Activated CD4-positive, CD25-positive, alpha-beta regulatory T cell treated with anti-CD3 and anti-CD28 coated beads, Interleukin-2, amount 50 U/mL, for 24 hours (primary cell): Measurements from ENCODE around the gene MNX1.
A peak's percentile ranks its signal among the peaks of the same experiment; 100 is the strongest.

Experiments
- ATAC-seq, 2 donors: fragments of 150-1000 bp; cut with Tn5 transposase; one replicate each; pipeline ENCODE4 v1.10.0; 2021; ENCODE audit warnings: mild to moderate bottlenecking in 1 of 2, moderate library complexity in 1 of 2

MNX1 gene

DNA sequence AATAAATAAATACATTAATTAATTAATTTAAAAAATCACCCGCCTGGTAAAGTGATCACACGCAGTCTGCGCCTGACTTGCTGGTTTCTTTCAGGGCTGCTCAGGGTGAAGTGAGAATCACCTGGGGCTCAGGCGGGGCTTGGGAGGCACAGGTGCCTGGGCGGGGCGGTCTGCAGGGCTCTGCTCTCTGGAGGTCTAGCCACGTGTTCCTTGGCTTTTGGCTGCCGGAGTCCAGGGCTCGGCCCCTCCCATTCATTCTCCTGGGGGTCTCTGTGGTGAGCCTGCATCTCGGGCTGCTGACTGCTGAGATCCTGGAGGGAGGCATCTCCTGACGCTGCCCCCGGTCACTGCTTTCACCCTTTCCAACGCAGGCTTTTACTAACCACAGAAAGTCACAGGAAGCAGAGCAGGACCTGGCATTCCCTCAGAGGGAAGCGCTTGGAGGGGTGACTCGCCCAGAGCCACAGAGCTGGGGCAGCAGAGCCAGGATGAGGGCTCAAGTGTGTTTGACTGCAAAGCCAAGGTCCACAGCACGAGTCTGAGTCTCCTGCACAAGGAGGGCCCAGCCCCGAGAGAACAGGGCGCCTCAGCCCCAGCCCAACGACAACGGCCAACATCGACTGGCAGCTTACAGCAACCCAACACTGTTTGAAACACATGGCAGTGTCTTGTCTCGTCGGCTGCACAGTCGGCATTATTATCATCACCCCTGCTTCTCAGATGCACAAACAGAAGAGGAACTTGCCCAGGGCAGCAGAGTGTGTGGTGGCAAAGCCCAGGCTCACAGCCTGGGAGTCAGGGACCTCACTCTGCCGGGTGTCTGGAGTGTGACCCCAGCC is 22.4 kb upstream of the MNX1 start:
- no peak for ATAC-seq

GRCh38 chr7:157032128-157032527 is 21.7 kb upstream of the MNX1 start:
- ATAC-seq: no peak

- ATAC-seq: no peak
Measured at GRCh38 chr7:157028199-157028903, 17.9 kb upstream of the MNX1 start.

GRCh38 chr7:157027568-157028198 is 17.2 kb upstream of the MNX1 start:
- no peak for ATAC-seq

GRCh38 chr7:157024716-157025115 is 14.3 kb upstream of the MNX1 start:
- no peak for ATAC-seq

GRCh38 chr7:157023589-157023905 is 13.1 kb upstream of the MNX1 start:
- ATAC-seq: no peak

DNA sequence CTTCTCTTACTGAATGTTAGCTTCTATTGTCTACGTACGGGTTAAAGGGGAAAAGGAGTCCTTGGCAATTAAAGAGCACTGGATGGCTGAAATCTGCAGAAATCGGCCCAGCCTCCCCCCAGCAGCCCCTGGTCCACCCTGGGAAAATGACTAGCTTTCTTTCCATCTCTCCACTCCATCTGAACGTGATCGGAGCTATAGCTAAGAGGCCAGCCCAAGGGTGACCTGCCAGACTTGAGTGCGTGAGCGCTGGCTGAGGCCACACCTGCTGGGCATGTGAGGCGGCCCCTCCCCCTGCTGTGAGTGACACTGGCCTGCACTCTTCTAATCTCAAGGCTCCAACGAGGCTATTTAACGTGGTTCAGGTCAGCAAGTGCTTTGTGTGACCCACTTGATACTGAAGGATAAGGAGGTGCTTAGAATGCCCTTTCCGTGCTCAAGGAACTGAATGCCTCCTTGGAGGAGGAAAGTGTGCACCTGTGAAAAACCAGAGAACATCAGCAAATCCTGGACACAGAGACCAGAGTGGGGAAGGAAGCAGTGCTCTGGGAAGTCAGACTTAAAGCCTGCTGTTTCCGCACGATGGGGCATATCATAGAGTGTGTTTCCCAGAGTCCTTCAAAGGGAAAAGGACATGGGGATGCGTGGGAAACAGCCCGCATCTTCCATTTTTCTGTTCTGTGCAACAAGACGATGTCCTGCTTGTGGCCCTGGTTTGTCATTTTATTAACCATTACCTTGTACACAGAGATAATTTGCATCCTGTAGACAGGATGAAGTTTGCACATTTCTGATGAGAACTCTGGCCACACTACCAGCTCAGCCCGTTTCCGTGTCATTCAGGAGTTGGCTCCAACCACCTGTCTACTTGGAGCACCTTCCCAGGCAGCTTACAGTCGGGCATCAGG is 12.5 kb upstream of the MNX1 start:
- ATAC-seq: no peak

- no peak for ATAC-seq
Measured at GRCh38 chr7:157021871-157022680, 11.6 kb upstream of the MNX1 start.

DNA sequence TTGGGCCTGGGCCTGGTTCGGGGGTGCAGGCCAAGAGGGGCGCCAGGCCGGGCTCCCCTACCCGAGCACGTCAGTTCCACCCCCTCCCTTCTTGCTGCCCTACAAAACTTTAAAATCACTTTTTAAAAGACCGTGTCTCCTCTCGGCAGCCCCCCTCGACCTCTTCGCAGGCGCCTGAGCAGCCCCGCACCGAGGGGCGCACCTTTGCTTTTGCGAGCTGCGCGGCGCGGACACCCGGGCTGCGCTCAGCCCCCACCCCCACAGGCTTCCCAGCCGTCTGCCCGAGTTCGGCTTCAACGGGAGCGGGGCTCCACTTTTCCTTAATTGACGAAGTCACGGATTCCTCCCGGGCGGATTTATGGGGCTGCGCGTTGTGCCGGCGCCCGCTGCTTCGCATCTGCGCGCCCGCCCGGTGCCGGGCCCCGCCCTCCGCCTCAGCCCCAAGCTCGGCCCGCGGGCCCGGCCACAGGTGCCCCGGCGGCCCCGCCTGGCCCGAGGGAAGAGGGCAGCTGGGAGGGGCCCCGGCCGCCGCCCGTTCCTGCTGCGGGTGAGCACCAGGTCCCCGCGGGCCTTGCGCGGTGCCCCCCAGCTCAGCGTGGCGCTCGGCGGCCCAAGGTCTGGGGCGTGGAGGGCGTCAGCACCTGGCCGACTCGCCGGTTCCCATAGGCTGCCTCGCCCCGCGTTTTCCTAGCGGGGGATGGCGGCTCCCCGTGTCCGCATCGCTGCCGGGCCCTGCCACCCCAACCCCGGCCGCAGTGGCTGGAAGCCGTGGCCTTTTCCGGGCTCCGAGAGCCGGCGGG is 10.8 kb upstream of the MNX1 start:
- no peak for ATAC-seq

DNA sequence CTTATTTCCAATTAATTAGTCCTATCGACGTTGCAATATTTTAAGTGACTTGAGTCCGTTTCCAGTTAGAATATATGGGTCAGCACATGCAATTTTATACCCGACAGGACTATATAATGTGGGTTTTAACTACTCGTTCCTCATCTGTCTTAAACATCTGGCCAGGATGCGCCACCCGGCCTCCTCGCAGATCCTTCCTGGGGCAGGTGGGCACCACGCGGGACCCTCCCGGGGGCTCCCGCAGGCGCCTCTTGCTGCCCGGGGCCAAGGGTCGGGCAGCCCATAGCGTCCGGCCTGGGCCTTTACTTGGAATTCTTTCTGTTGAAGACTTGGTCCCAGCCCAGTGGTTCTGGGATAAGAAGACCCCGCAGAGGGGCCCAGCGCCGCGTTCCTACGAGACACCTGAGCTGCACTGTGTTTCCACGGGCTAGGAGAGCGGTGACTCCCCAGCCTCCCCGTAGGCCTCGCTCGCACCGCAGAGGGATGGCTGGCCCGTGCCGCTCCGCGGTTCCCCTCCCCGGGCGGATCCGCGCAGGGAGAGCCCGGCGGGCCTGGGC is 10.1 kb upstream of the MNX1 start:
- ATAC-seq: no peak

DNA sequence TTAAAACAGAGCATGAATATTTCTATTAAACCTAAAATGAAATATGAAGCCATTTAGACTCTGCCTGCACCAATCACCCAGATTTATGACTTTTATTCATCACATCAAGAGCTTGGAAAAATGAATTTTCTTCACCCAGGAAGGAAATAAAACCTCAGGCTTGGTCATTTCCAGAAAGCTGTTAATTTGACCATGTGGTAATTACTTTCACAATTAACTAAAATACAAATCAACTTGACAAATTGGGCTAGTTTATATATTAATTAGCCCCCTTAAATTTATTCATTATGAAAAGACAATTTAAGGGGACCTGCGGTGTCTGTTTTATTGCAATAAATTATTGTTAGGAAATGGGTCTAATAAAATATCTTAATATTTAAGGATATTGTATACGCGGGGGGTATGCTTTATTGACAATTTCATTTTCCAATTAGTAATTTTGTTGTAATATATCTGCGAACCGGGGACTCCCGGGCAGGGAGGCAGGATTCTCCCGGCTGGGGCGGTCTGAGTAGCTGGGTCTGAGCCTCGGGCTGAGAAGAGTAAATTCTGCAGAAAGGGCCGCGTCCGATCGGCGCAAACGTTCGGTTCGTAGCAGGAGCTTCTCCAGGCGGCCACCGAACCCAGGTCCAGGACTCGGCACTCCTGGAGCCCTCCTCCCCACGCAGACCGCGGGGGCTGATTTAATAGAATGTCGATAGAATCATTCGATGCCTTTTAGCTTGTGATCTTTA is 9.4 kb upstream of the MNX1 start:
- no peak for ATAC-seq

DNA sequence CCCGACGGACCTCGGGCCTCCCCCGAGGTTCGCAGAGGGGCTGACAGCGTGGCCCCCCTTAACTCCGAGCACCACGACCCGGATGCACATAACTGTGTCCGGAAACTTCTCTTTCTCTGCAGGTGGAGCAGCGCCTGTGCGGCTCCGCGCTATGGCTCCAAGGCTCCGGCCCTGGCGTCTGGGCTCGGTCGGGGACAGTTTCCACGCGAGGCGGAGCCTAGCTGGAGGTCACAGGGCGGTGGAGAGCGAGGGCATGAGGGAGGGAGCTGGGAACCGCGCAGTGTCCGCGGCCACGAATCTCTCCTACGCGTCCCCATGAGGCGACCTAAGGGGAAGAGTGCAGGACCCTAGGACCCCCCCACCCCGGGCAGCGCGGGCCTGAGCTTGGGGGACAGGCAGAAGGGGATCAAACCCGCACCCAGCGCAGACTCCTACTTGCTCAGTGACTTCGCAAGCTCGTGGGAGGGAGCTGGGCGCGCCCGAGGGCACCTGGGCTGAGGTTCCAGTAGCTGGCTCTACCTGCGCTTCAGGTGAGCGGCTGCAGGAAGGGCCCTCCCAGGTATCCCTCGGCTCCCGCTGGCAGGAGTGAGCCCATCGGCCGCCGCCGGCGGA is 8.6 kb upstream of the MNX1 start:
- ATAC-seq: no peak

DNA sequence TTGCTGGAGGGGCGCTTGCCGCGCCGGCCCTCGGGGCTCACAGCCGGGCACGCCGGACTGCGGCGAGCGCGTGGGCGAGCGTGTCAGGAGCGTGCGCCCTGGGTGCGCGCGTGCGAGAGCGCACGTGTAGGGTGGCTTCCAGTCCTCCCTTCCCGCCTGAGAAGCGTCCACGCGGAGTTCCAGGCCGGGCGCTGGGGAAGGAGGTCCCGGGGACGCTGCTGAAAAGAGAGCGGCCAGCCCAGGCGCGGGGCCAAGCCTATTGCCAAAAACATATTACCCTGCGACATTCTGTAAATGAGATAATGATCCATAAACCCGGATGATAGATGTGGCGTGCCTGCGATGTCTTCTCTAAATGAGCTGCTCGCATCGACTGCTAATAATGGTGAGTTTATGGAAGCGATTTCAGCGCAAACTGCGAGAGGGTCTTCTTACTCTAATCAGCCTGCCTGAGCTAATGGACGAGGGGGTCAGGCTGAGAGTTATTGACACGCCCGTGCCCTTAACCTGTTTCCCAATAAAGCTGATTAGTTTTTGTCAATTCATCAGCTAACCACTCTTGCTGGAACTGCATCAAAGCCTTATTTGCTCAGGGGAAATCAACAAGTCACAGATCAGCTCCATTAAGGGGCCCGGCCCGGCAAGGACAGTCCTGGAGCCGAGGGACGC is 8.0 kb upstream of the MNX1 start:
- no peak for ATAC-seq

DNA sequence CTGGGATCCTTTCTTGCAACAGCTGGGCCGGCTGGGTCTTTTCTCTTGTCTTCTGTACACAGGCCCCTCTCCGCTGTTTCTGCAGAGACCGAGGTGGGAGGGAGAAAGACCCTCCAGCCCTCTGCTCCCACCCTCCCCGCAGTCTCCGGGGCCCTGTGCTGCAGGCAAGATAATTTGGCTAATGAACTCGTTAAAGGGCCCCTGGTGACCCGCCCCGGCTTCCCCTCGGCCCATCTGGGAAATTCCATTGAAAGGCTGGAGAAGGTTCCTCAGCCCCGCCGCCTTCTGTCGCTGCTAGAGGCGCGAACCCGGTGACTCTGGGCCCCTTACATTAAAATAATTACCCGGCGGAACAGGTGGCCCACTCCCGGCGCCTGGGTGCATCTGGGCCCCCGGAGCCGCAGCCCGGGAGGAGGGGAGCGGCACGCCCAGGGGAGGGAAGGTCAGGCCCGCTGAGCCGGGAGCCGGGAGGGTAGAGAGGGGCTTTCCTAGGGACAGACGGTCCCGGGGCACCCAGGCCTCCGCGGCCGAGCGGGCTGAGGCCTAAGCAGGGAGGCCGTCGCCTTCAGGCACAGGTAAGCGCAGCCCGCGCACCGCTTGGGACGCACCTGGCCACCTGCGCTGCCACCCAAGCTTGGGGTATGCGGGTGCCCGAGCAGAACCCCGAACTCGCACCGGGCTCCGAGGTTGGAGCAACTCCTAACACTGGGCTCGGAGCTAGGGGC is 7.3 kb upstream of the MNX1 start:
- no peak for ATAC-seq

- no peak for ATAC-seq
Measured at GRCh38 chr7:157017149-157017548, 6.7 kb upstream of the MNX1 start.

DNA sequence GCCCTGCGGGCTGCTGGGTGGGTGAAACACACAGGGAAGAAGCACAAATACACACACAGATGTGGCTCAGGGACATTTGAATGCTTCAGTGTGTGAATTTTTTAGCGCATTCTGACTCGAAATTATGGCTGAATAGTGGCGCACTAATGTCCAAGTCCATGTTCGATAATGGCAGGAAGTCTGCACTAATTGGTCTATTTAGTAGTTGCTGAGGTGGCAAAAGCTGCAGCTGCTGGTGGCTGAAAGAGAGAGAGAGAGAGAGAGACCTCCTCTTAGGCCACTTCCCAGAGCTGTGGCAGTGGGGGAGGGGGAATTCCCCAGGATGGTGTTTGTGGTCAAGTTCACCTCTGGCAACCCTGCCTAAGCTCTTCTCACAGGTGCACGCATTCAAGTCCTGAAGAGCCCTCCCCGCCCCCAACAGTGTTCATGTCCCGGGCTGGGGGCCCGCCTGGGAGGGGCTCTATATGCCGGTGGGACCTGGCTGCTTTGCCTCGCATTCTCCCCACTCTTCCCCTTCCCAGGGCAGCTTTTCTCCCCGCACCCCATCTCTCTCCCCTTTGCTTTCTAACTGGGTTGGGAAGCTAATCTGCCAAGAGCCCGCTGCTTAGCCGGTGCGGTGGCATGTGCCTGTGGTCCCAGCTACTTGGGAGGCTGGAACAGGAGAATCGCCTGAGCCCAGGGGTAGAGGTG is 6.0 kb upstream of the MNX1 start:
- peak in 1 of 2 donors; percentile 22 for ATAC-seq

- no peak for ATAC-seq
Measured at GRCh38 chr7:157016024-157016351, 5.5 kb upstream of the MNX1 start.
